Measurements from ENCODE around the gene SLC7A7. TPM values are rescaled to one million over a fixed set of nuclear protein-coding genes. Genes with fewer than 3 reads are reported as not detected.

SLC7A7 gene
- total and polyA plus RNA-seq, 2 of the 13 experiments (the other 11 are each of a cell fraction or from before 2014, with no cell fraction given): 0.13 to 0.63 TPM

GRCh38 chr14:22814941-22815713 is at the start of gene SLC7A7 (continued):
- TF ChIP-seq PAF1 (CRISPR knock-in tag; IDR thresholded peaks at IDR 0.05): no peak
- peak; percentile 27; the same call in 1 of the 2 replicates for TF ChIP-seq ZNF232 (CRISPR knock-in tag; IDR thresholded peaks at IDR 0.05; ENCODE audit: borderline replicate concordance)
- TF ChIP-seq KDM3A (CRISPR knock-in tag; IDR thresholded peaks at IDR 0.05; ENCODE audit: low read depth): no peak
- TF ChIP-seq EP300 (IDR thresholded peaks at IDR 0.05; ENCODE audit: low read depth in 2 of 2, low read length in 2 of 2): no peak
- TF ChIP-seq EP300 (CRISPR knock-in tag; IDR thresholded peaks at IDR 0.05; ENCODE audit: borderline replicate concordance): 0 out of 2 replicates have a peak, but pooled peaks have one; percentile 10
- TF ChIP-seq ZNF367 (CRISPR knock-in tag; IDR thresholded peaks at IDR 0.05; ENCODE audit: borderline replicate concordance): no peak
- TF ChIP-seq MIER3 (CRISPR knock-in tag; IDR thresholded peaks at IDR 0.05; ENCODE audit: borderline replicate concordance): no peak
- TF ChIP-seq ARNT2 (CRISPR knock-in tag; IDR thresholded peaks at IDR 0.05; ENCODE audit: low read depth): no peak
- no peak for TF ChIP-seq ZNF280D (CRISPR knock-in tag; IDR thresholded peaks at IDR 0.05)
- 0 out of 2 replicates have a peak, but pooled peaks have one; percentile 33 for TF ChIP-seq ZFP90 (CRISPR knock-in tag; IDR thresholded peaks at IDR 0.05; ENCODE audit: borderline replicate concordance)
- peak; percentile 30; the same call in 1 of the 2 replicates for TF ChIP-seq IRF2 (CRISPR knock-in tag; IDR thresholded peaks at IDR 0.05)
- TF ChIP-seq ZNF430 (CRISPR knock-in tag; IDR thresholded peaks at IDR 0.05): no peak
- TF ChIP-seq CEBPG (CRISPR knock-in tag; IDR thresholded peaks at IDR 0.05): peak; percentile 91
- TF ChIP-seq ZNF44 (CRISPR knock-in tag; IDR thresholded peaks at IDR 0.05): no peak
- no peak; the same call in 1 of the 2 replicates for TF ChIP-seq MYC (CRISPR knock-in tag; IDR thresholded peaks at IDR 0.05; ENCODE audit: borderline replicate concordance)
- TF ChIP-seq ZNF879 (CRISPR knock-in tag; IDR thresholded peaks at IDR 0.05): no peak
- peak; percentile 98 for TF ChIP-seq ZNF629 (CRISPR knock-in tag; conservative IDR thresholded peaks at IDR 0.05)
- TF ChIP-seq ZNF7 (CRISPR knock-in tag; IDR thresholded peaks at IDR 0.05): no peak
- TF ChIP-seq ZNF776 (CRISPR knock-in tag; IDR thresholded peaks at IDR 0.05): 0 out of 2 replicates have a peak, but pooled peaks have one; percentile 43
- TF ChIP-seq ZSCAN25 (CRISPR knock-in tag; IDR thresholded peaks at IDR 0.05): peak; percentile 69
- 0 out of 2 replicates have a peak, but pooled peaks have one; percentile 20 for TF ChIP-seq ZNF326 (CRISPR knock-in tag; IDR thresholded peaks at IDR 0.05; ENCODE audit: borderline replicate concordance)
- no peak for TF ChIP-seq RFX1 (IDR thresholded peaks at IDR 0.05)
- TF ChIP-seq, protein P1, sequence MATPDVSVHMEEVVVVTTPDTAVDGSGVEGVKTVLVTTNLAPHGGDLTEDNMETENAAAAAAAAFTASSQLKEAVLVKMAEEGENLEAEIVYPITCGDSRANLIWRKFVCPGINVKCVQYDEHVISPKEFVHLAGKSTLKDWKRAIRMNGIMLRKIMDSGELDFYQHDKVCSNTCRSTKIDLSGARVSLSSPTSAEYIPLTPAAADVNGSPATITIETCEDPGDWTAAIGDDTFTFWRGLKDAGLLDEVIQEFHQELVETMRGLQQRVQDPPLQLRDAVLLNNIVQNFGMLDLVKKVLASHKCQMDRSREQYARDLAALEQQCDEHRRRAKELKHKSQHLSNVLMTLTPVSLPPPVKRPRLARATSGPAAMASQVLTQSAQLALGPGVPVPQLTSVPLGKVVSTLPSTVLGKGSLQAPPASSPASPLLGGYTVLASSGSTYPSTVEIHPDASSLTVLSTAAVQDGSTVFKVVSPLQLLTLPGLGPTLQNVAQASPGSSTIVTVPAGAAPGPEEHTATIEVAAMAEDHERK (CRISPR knock-in tag; IDR thresholded peaks at IDR 0.05; ENCODE audit: low read depth): no peak
- no peak for TF ChIP-seq ZNF263 (CRISPR knock-in tag; IDR thresholded peaks at IDR 0.05)
- TF ChIP-seq HMG20B (CRISPR knock-in tag; conservative IDR thresholded peaks at IDR 0.05): no peak
- TF ChIP-seq PAX8 (CRISPR knock-in tag; IDR thresholded peaks at IDR 0.05; ENCODE audit: borderline replicate concordance): no peak; the same call in 1 of the 2 replicates
- TF ChIP-seq SIX1 (CRISPR knock-in tag; IDR thresholded peaks at IDR 0.05; ENCODE audit: borderline replicate concordance): no peak
- TF ChIP-seq CREM (IDR thresholded peaks at IDR 0.05): no peak
- TF ChIP-seq CREM (CRISPR knock-in tag; IDR thresholded peaks at IDR 0.05): no peak
- no peak for TF ChIP-seq RBFOX2 (IDR thresholded peaks at IDR 0.05; ENCODE audit: low read depth, low read length)

All from HepG2 (cell line).